Effector memory CD4-positive, alpha-beta T cell (primary cell): ENCODE results near the gene SAG.

Experiments used
- DNase-seq, 3 donors: peaks; one replicate each; pipeline ENCODE4 v3.0.0-alpha.2; 2020
- H3K27ac ChIP-seq: 2 replicates; pipeline ENCODE4 v1.7.0; 2013; ENCODE audit warnings: mild to moderate bottlenecking, low read length, moderate library complexity; ENCODE audit not compliant: insufficient read depth, poor library complexity, severe bottlenecking
- H3K27me3 ChIP-seq: replicated peaks from 2 replicates; pipeline ENCODE4 v1.7.0; 2013; ENCODE audit warnings: mild to moderate bottlenecking, low read length; ENCODE audit not compliant: insufficient read depth, control insufficient read depth, poor library complexity, severe bottlenecking
- H3K36me3 ChIP-seq: 2 replicates; pipeline ENCODE4 v1.7.0; 2013; ENCODE audit warnings: mild to moderate bottlenecking, low read length, moderate library complexity; ENCODE audit not compliant: control insufficient read depth, insufficient read depth
- H3K4me1 ChIP-seq: 2 replicates; pipeline ENCODE4 v1.7.0; 2013; ENCODE audit warnings: low read length, mild to moderate bottlenecking; ENCODE audit not compliant: control insufficient read depth, insufficient read depth, poor library complexity, severe bottlenecking
- H3K4me3 ChIP-seq: 2 replicates; pipeline ENCODE4 v1.7.0; 2013; ENCODE audit warnings: low read length, low read depth, mild to moderate bottlenecking; ENCODE audit not compliant: insufficient read depth, poor library complexity, severe bottlenecking
- H3K9me3 ChIP-seq: 2 replicates; pipeline ENCODE4 v1.7.0; 2013; ENCODE audit warnings: mild to moderate bottlenecking, low read length, moderate library complexity; ENCODE audit not compliant: control insufficient read depth

The SAG gene

GRCh38 chr2:233285921-233286320, 21.7 kb upstream of the SAG start:
- Histone ChIP-seq H3K4me3 (no peak overlapping the region), H3K27me3 (no peaks in the 10 kb centered on the region), H3K36me3 (peaks cover 73% of the 10 kb centered on the region), H3K9me3 (no peaks in the 10 kb centered on the region), H3K27ac (no peak overlapping the region), H3K4me1 (no peaks in the 10 kb centered on the region)
- no peak for DNase-seq

GRCh38 chr2:233287871-233288270, 19.7 kb upstream of the SAG start:
- H3K27ac ChIP-seq, result no peak overlapping the region
- H3K27me3 ChIP-seq, result no peaks in the 10 kb centered on the region
- DNase-seq, result no peak
- H3K36me3 ChIP-seq, result peaks cover 79% of the 10 kb centered on the region
- H3K9me3 ChIP-seq, result no peaks in the 10 kb centered on the region
- no peaks in the 10 kb centered on the region for H3K4me1 ChIP-seq
- no peak overlapping the region for H3K4me3 ChIP-seq

- H3K27me3 ChIP-seq, result no peaks in the 10 kb centered on the region
- H3K4me3 ChIP-seq, result no peak overlapping the region
- DNase-seq, result no peak
- H3K9me3 ChIP-seq, result no peaks in the 10 kb centered on the region
- H3K4me1 ChIP-seq, result no peaks in the 10 kb centered on the region
- H3K36me3 ChIP-seq, result peaks cover 87% of the 10 kb centered on the region
- H3K27ac ChIP-seq, result no peak overlapping the region
These were observed 19.0 kb upstream of the SAG start for GRCh38 chr2:233288663-233289062.

- H3K36me3 ChIP-seq, result peaks cover 96% of the 10 kb centered on the region
- no peaks in the 10 kb centered on the region for H3K9me3 ChIP-seq
- H3K4me1 ChIP-seq, result no peaks in the 10 kb centered on the region
- no peak overlapping the region for H3K27ac ChIP-seq
- no peak overlapping the region for H3K4me3 ChIP-seq
- no peak for DNase-seq
- H3K27me3 ChIP-seq, result no peaks in the 10 kb centered on the region
These were observed 18.0 kb upstream of the SAG start for GRCh38 chr2:233289648-233290047.

GRCh38 chr2:233290051-233290845, 17.4 kb upstream of the SAG start:
- no peak for DNase-seq
- no peak overlapping the region for H3K4me3 ChIP-seq
- no peaks in the 10 kb centered on the region for H3K27me3 ChIP-seq
- no peak overlapping the region for H3K27ac ChIP-seq
- H3K36me3 ChIP-seq, result peaks cover 96% of the 10 kb centered on the region
- H3K4me1 ChIP-seq, result no peaks in the 10 kb centered on the region
- H3K9me3 ChIP-seq, result no peaks in the 10 kb centered on the region

GRCh38 chr2:233295891-233296290, 11.7 kb upstream of the SAG start:
- Histone ChIP-seq H3K9me3 (no peaks in the 10 kb centered on the region), H3K27ac (no peak overlapping the region), H3K4me1 (no peaks in the 10 kb centered on the region), H3K27me3 (no peaks in the 10 kb centered on the region), H3K36me3 (peaks cover 55% of the 10 kb centered on the region), H3K4me3 (no peak overlapping the region)
- DNase-seq, result no peak

GRCh38 chr2:233297076-233297475, 10.5 kb upstream of the SAG start:
- Histone ChIP-seq H3K27me3 (no peaks in the 10 kb centered on the region), H3K27ac (no peak overlapping the region), H3K4me1 (no peaks in the 10 kb centered on the region), H3K4me3 (no peak overlapping the region), H3K9me3 (no peaks in the 10 kb centered on the region), H3K36me3 (peaks cover 43% of the 10 kb centered on the region)
- DNase-seq, result no peak

GRCh38 chr2:233300401-233300800, 7.2 kb upstream of the SAG start:
- H3K36me3 ChIP-seq, result peaks cover 10% of the 10 kb centered on the region
- no peak overlapping the region for H3K27ac ChIP-seq
- no peaks in the 10 kb centered on the region for H3K27me3 ChIP-seq
- no peak for DNase-seq
- H3K4me3 ChIP-seq, result no peak overlapping the region
- H3K9me3 ChIP-seq, result no peaks in the 10 kb centered on the region
- no peaks in the 10 kb centered on the region for H3K4me1 ChIP-seq

- Histone ChIP-seq H3K36me3 (peaks cover 1% of the 10 kb centered on the region), H3K27ac (no peak overlapping the region), H3K27me3 (no peaks in the 10 kb centered on the region), H3K4me3 (no peak overlapping the region), H3K4me1 (no peaks in the 10 kb centered on the region), H3K9me3 (no peaks in the 10 kb centered on the region)
- no peak for DNase-seq
These were observed 6.4 kb upstream of the SAG start for GRCh38 chr2:233301248-233301647.

GRCh38 chr2:233301811-233302210, 5.8 kb upstream of the SAG start:
- no peaks in the 10 kb centered on the region for H3K4me1 ChIP-seq
- no peak overlapping the region for H3K27ac ChIP-seq
- no peaks in the 10 kb centered on the region for H3K36me3 ChIP-seq
- no peaks in the 10 kb centered on the region for H3K27me3 ChIP-seq
- DNase-seq, result no peak
- no peaks in the 10 kb centered on the region for H3K9me3 ChIP-seq
- no peak overlapping the region for H3K4me3 ChIP-seq
